ENCODE measurements around the gene HSH2D. TPM values are rescaled to one million over a fixed set of nuclear protein-coding genes. Genes with fewer than 3 reads are reported as not detected.

The HSH2D gene
- total and polyA plus RNA-seq, 9 of the 15 experiments (the other 6 are each of a cell fraction or from before 2014, with no cell fraction given): 0.03 to 1.1 (median 0.35) TPM; not detected in 1

DNA sequence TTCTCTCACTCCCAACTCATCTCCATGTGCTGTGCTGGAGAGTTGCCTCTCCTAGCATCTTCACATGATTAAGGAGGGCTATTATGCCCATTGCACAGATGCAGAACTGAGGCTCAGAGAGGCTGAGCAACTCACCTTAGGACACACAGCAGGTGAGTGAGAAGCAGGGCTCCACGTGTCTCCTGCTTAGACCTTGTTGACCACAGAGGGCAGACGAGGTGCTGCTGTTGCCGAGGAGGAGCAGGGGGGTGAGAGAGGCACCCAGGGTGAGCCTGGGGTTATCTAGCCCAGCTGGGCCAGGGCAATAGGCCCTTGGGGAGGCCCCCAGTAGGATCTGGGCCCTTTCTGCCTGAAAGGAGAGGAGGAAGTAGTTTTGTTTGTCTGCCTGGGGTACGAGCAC lies 2.4 kb upstream of the HSH2D start:
- Histone ChIP-seq H3K79me2 (ENCODE audit: control insufficient read depth, insufficient read depth, low read length) (no peaks in the 10 kb centered on the region), H3K36me3 (ENCODE audit: control insufficient read depth, insufficient read depth, low read length) (no peaks in the 10 kb centered on the region), H3K4me3 (no peak overlapping the region), H3K27ac (ENCODE audit: extremely low read depth, low read depth, low read length) (peak overlapping the region; percentile 13; the same call in 1 of the 3 replicates), H3K4me1 (replicated peaks in 1 of 2; ENCODE audit: control insufficient read depth in 2 of 2, insufficient read depth in 2 of 2, low read length in 2 of 2) (peaks cover 0 to 15% of the 10 kb centered on the region in 2 experiments; a peak in 2 of 5 replicates), H3K4me2 (ENCODE audit: insufficient read depth, low read length) (no peak overlapping the region), H4K20me1 (replicated peaks; ENCODE audit: control insufficient read depth, insufficient read depth, low read length) (no peaks in the 10 kb centered on the region), H3K9me3 (replicated peaks; ENCODE audit: control insufficient read depth, insufficient read depth, low read depth, low read length) (no peaks in the 10 kb centered on the region), H3K9me1 (ENCODE audit: control insufficient read depth, insufficient read depth, low read length) (no peaks in the 10 kb centered on the region), H3K27me3 (ENCODE audit: control insufficient read depth in 2 of 2, insufficient read depth in 2 of 2, low read length in 2 of 2) (no peaks in the 10 kb centered on the region; a peak in 1 of 5 replicates), H3K9ac (ENCODE audit: insufficient read depth in 1 of 2, low read depth in 2 of 2, low read length in 2 of 2) (peak overlapping the region in 1 of 2 experiments; percentile 59; a peak in 1 of 4 replicates), H2AFZ (ENCODE audit: low read depth, low read length) (no peak overlapping the region)
- no TSS peak for BruUV-seq (replicated peaks)
- no peak for FAIRE-seq
- ChIA-PET POLR2A (interaction anchor here (1.2 kb wide), 1 partner anchor 14 kb away, joined by 4 read pairs; no protein-coding TSS in a partner anchor), CTCF (ENCODE audit: low intra/inter-chr PET ratio) (no interaction called here)
- ATAC-seq: peak; percentile 75
- DNase-seq (ENCODE audit: extremely low read depth in 1 of 4, low spot score in 3 of 4): peak in 3 of 4 experiments; percentile 42 to 56 (median 53)
- 7% methylated on average over 4 of the region's 4 CpGs for WGBS (ENCODE audit: insufficient coverage, low coverage, missing lambda C conversion rate)
- intact Hi-C loops (cut with micrococcal nuclease) (no loop called here), in situ Hi-C loops (cut with MboI) (no loop called here)
- TF ChIP-seq CCNT2 (IDR thresholded peaks at IDR 0.05; ENCODE audit: borderline replicate concordance, extremely low read depth, insufficient read length, low read depth, low read length): no peak
- TF ChIP-seq PTBP1 (IDR thresholded peaks at IDR 0.05; ENCODE audit: low read depth, low read length): peak; percentile 98
- no peak for TF ChIP-seq XRCC4 (IDR thresholded peaks at IDR 0.05; ENCODE audit: extremely low read depth, insufficient read depth, insufficient read length)
- TF ChIP-seq ZBED1 (IDR thresholded peaks at IDR 0.05): no peak
- TF ChIP-seq ZNF175 (CRISPR knock-in tag; IDR thresholded peaks at IDR 0.05; ENCODE audit: low read depth): no peak
- no peak for TF ChIP-seq ZNF780A (CRISPR knock-in tag; IDR thresholded peaks at IDR 0.05)
- TF ChIP-seq FOXK2 (conservative IDR thresholded peaks at IDR 0.05 in 1 of 2, IDR thresholded peaks at IDR 0.05 in 1 of 2; ENCODE audit: low read depth in 2 of 2): peak; percentile 44 to 54; a peak in 3 of 4 replicates
- TF ChIP-seq SMARCA4 (IDR thresholded peaks at IDR 0.05): no peak
- TF ChIP-seq FOXA3 (CRISPR knock-in tag; conservative IDR thresholded peaks at IDR 0.05 in 1 of 2, IDR thresholded peaks at IDR 0.05 in 1 of 2): no peak
- no peak for TF ChIP-seq EWSR1 (IDR thresholded peaks at IDR 0.05; ENCODE audit: borderline replicate concordance, low read depth, partially characterized antibody)
- TF ChIP-seq KDM2B (CRISPR knock-in tag; IDR thresholded peaks at IDR 0.05): no peak
- no peak for TF ChIP-seq ZNF23 (CRISPR knock-in tag; IDR thresholded peaks at IDR 0.05)
- peak; percentile 88 for TF ChIP-seq HDAC2 (IDR thresholded peaks at IDR 0.05)
- TF ChIP-seq MYC (IDR thresholded peaks at IDR 0.05; ENCODE audit: low read depth, low read length): peak; percentile 57
- TF ChIP-seq MYC (CRISPR knock-in tag; IDR thresholded peaks at IDR 0.05; ENCODE audit: borderline replicate concordance, low read depth): no peak
- no peak for TF ChIP-seq ZNF212 (CRISPR knock-in tag; IDR thresholded peaks at IDR 0.05)
- TF ChIP-seq, protein P1, sequence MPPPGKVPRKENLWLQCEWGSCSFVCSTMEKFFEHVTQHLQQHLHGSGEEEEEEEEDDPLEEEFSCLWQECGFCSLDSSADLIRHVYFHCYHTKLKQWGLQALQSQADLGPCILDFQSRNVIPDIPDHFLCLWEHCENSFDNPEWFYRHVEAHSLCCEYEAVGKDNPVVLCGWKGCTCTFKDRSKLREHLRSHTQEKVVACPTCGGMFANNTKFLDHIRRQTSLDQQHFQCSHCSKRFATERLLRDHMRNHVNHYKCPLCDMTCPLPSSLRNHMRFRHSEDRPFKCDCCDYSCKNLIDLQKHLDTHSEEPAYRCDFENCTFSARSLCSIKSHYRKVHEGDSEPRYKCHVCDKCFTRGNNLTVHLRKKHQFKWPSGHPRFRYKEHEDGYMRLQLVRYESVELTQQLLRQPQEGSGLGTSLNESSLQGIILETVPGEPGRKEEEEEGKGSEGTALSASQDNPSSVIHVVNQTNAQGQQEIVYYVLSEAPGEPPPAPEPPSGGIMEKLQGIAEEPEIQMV (tag; conservative IDR thresholded peaks at IDR 0.05; ENCODE audit: low read depth): no peak
- TF ChIP-seq ZNF184 (CRISPR knock-in tag; IDR thresholded peaks at IDR 0.05): no peak
- TF ChIP-seq BHLHE40 (IDR thresholded peaks at IDR 0.05; ENCODE audit: low read length): no peak
- no peak for TF ChIP-seq GABPB1 (CRISPR knock-in tag; IDR thresholded peaks at IDR 0.05)
- TF ChIP-seq NFRKB (IDR thresholded peaks at IDR 0.05; ENCODE audit: low read depth): no peak

Measured in K562 (cell line).